ENCODE data around the gene UGT3A2.

GRCh38 chr5:36013182-36013581 is 53.5 kb downstream of the UGT3A2 start:
- TF ChIP-seq CTCF (conservative IDR thresholded peaks at IDR 0.05): no peak
- TF ChIP-seq EZH2 (IDR thresholded peaks at IDR 0.05; ENCODE audit: low read depth): no peak
